ENCODE results near the gene ZCCHC7. TPM values are rescaled to one million over a fixed set of nuclear protein-coding genes. Genes with fewer than 3 reads are reported as not detected.

ZCCHC7 gene
- total and polyA plus RNA-seq, 2 of the 8 experiments (the other 6 are each of a cell fraction or from before 2014, with no cell fraction given): 12.2 to 27.5 TPM

GRCh38 chr9:37198831-37199230 is 78.5 kb downstream of the ZCCHC7 start:
- no peak for FAIRE-seq
- Histone ChIP-seq H3K27ac (ENCODE audit: low read depth, low read length) (no peak overlapping the region), H3K14ac (ENCODE audit: insufficient read length) (no peak overlapping the region), H3K23ac (ENCODE audit: insufficient read length) (no peak overlapping the region), H2BK12ac (ENCODE audit: low read depth, low read length) (no peak overlapping the region), H2BK120ac (replicated peaks; ENCODE audit: low read depth, low read length) (no peak overlapping the region), H3K79me2 (ENCODE audit: control insufficient read depth in 1 of 2, insufficient read depth in 2 of 2, low read length in 2 of 2) (peaks cover 0 to 15% of the 10 kb centered on the region in 2 experiments; a peak in 2 of 4 replicates), H4K5ac (ENCODE audit: insufficient read length, low read depth, low read length) (no peak overlapping the region), H3K4ac (replicated peaks; ENCODE audit: insufficient read length, low read depth, low read length) (no peak overlapping the region), H3K9me3 (ENCODE audit: insufficient read depth in 2 of 2, low read depth in 1 of 2, low read length in 1 of 2) (0 out of 4 replicates have a peak, but pooled peaks cover 0 to 3% of the 10 kb centered on the region in 2 experiments), H3K4me1 (replicated peaks in 1 of 4; ENCODE audit: control insufficient read depth in 3 of 4, insufficient read depth in 4 of 4, low read length in 3 of 4) (peaks cover 2 to 25% (median 9%) of the 10 kb centered on the region in 4 experiments; a peak in 6 of 7 replicates), H3K9ac (replicated peaks in 1 of 4; ENCODE audit: extremely low read depth in 1 of 4, low read depth in 3 of 4, low read length in 3 of 4) (no peak overlapping the region), H3K36me3 (ENCODE audit: control insufficient read depth in 2 of 4, insufficient read depth in 4 of 4, low read length in 3 of 4) (no peaks in the 10 kb centered on the region; a peak in 2 of 8 replicates), H2BK5ac (ENCODE audit: low read depth, low read length) (no peak overlapping the region), H3K56ac (replicated peaks; ENCODE audit: insufficient read length, low read depth, low read length) (no peak overlapping the region), H2BK20ac (ENCODE audit: low read length) (no peak overlapping the region), H2AFZ (ENCODE audit: low read length) (no peak overlapping the region), H3K4me2 (ENCODE audit: insufficient read depth in 1 of 2, low read depth in 2 of 2, low read length in 2 of 2) (no peak overlapping the region), H4K20me1 (replicated peaks in 1 of 2; ENCODE audit: control insufficient read depth in 1 of 2, insufficient read depth in 2 of 2, low read length in 2 of 2) (no peaks in the 10 kb centered on the region), H3K23me2 (ENCODE audit: low read depth, low read length) (no peaks in the 10 kb centered on the region), H2AK5ac (ENCODE audit: low read depth, low read length) (no peak overlapping the region), H4K8ac (ENCODE audit: extremely low read depth, insufficient read depth, low read length) (no peak overlapping the region), H3K18ac (ENCODE audit: extremely low read depth, low read length) (no peak overlapping the region), H3K79me1 (ENCODE audit: low read depth, low read length) (no peaks in the 10 kb centered on the region), H3K27me3 (replicated peaks in 1 of 4; ENCODE audit: control insufficient read depth in 3 of 4, extremely low read depth in 1 of 4, insufficient read depth in 3 of 4, low read length in 3 of 4) (no peaks in the 10 kb centered on the region), H3K4me3 (ENCODE audit: extremely low read depth in 1 of 4, insufficient read depth in 2 of 4, low read depth in 3 of 4, low read length in 4 of 4) (no peak overlapping the region), H4K91ac (replicated peaks; ENCODE audit: insufficient read length, low read length) (no peak overlapping the region), H2BK15ac (ENCODE audit: low read length) (no peak overlapping the region)
- ChIA-PET POLR2A (ENCODE audit: partially characterized antibody) (interaction anchor here (0.6 to 1.2 kb wide), 3 partner anchors 8 to 39 kb away, joined by 3 read pairs; no protein-coding TSS in a partner anchor), CTCF (ENCODE audit: partially characterized antibody) (no interaction called here)
- WGBS, 2 experiments (ENCODE audit: extremely low coverage in 1 of 2, insufficient coverage in 1 of 2, insufficient read length in 1 of 2, insufficient replicate concordance in 2 of 2, low coverage in 1 of 2, low lambda C conversion rate in 2 of 2, missing lambda C conversion rate in 1 of 2): 81% methylated on average over 1 of the region's 1 CpG; no CpG with 5 or more reads in 1 of the 2 experiments
- DNase-seq (ENCODE audit: low read depth in 1 of 2, low spot score in 2 of 2): no peak
- TF ChIP-seq CHD1 (IDR thresholded peaks at IDR 0.05; ENCODE audit: low read depth, low read length): no peak
- TF ChIP-seq TAF1 (IDR thresholded peaks at IDR 0.05; ENCODE audit: low read depth, low read length): no peak
- TF ChIP-seq KDM1A (IDR thresholded peaks at IDR 0.05; ENCODE audit: borderline replicate concordance, low read length): no peak
- TF ChIP-seq BRCA1 (IDR thresholded peaks at IDR 0.05; ENCODE audit: low read depth, low read length): no peak
- no peak for TF ChIP-seq POU5F1 (IDR thresholded peaks at IDR 0.05; ENCODE audit: low read depth, low read length)
- TF ChIP-seq POLR2AphosphoS5 (IDR thresholded peaks at IDR 0.05; ENCODE audit: low read depth, low read length): no peak
- TF ChIP-seq ASH2L (IDR thresholded peaks at IDR 0.05; ENCODE audit: low read length): no peak
- no peak for TF ChIP-seq MAX (IDR thresholded peaks at IDR 0.05)
- TF ChIP-seq TAF7 (optimal IDR thresholded peaks at IDR 0.05; ENCODE audit: borderline replicate concordance, low read depth, low read length): no peak
- no peak for TF ChIP-seq SIX5 (IDR thresholded peaks at IDR 0.05; ENCODE audit: low read depth, low read length)
- no peak for TF ChIP-seq TCF12 (IDR thresholded peaks at IDR 0.05; ENCODE audit: low read depth, low read length)
- no peak for TF ChIP-seq KDM5A (IDR thresholded peaks at IDR 0.05; ENCODE audit: low read length)
